H9 (cell line): ENCODE results near the gene WDR33. TPM values are rescaled to one million over a fixed set of nuclear protein-coding genes. Genes with fewer than 3 reads are reported as not detected.

Source experiments
- DNase-seq: peaks from one replicate; pipeline ENCODE4 v3.0.0-alpha.2; 2017
- H2AFZ ChIP-seq: one replicate; pipeline ENCODE4 v1.6.1; 2013; ENCODE audit warnings: mild to moderate bottlenecking, low read length, control low read depth, moderate library complexity
- H2AK5ac ChIP-seq: 2 replicates; pipeline ENCODE4 v1.6.1; 2013; ENCODE audit warnings: low read length, control low read depth, mixed read lengths; ENCODE audit not compliant: insufficient read length
- H2BK120ac ChIP-seq: one replicate; pipeline ENCODE4 v1.6.1; 2013; ENCODE audit warnings: low read depth, mild to moderate bottlenecking, low read length, control low read depth, inconsistent platforms; ENCODE audit not compliant: poor library complexity, severe bottlenecking
- H2BK12ac ChIP-seq: 2 replicates; pipeline ENCODE4 v1.6.1; 2013; ENCODE audit warnings: low read length, control low read depth, mixed read lengths, low read depth; ENCODE audit not compliant: insufficient read length
- H2BK15ac ChIP-seq: 2 replicates; pipeline ENCODE4 v1.6.1; 2013; ENCODE audit warnings: low read depth, low read length, control low read depth
- H2BK20ac ChIP-seq: one replicate; pipeline ENCODE4 v1.6.1; 2013; ENCODE audit warnings: low read depth, mild to moderate bottlenecking, low read length, control low read depth, inconsistent platforms; ENCODE audit not compliant: poor library complexity, severe bottlenecking
- H2BK5ac ChIP-seq: 2 replicates; pipeline ENCODE4 v1.6.1; 2013; ENCODE audit warnings: low read length, control low read depth, mixed read lengths; ENCODE audit not compliant: insufficient read length
- H3K14ac ChIP-seq: 2 replicates; pipeline ENCODE4 v1.6.1; 2013; ENCODE audit warnings: low read length, control low read depth; ENCODE audit not compliant: insufficient read depth
- H3K18ac ChIP-seq: 2 replicates; pipeline ENCODE4 v1.6.1; 2013; ENCODE audit warnings: low read depth, mild to moderate bottlenecking, mixed read lengths, low read length, control low read depth; ENCODE audit not compliant: insufficient read length
- H3K23ac ChIP-seq: 2 replicates; pipeline ENCODE4 v1.6.1; 2013; ENCODE audit warnings: low read length, control low read depth, mixed read lengths, low read depth; ENCODE audit not compliant: insufficient read length
- H3K23me2 ChIP-seq: 2 replicates; pipeline ENCODE4 v1.6.1; 2013; ENCODE audit warnings: low read depth, mild to moderate bottlenecking, mixed read lengths, low read length, control low read depth; ENCODE audit not compliant: insufficient read length, poor library complexity, severe bottlenecking
- H3K27ac ChIP-seq: 2 replicates; pipeline ENCODE4 v1.5.1; 2013; ENCODE audit warnings: low read length, control low read depth, mixed read lengths, low read depth; ENCODE audit not compliant: insufficient read length
- H3K27me3 ChIP-seq: 2 replicates; pipeline ENCODE4 v1.6.1; 2013; ENCODE audit warnings: low read length, control low read depth, inconsistent platforms; ENCODE audit not compliant: insufficient read depth
- H3K4ac ChIP-seq: 2 replicates; pipeline ENCODE4 v1.6.1; 2013; ENCODE audit warnings: low read depth, mild to moderate bottlenecking, control low read depth, inconsistent platforms, low read length, moderate library complexity
- H3K4me1 ChIP-seq: 2 replicates; pipeline ENCODE4 v1.6.1; 2013; ENCODE audit warnings: low read length, control low read depth, inconsistent platforms; ENCODE audit not compliant: insufficient read depth
- H3K4me2 ChIP-seq: 2 replicates; pipeline ENCODE4 v1.6.1; 2013; ENCODE audit warnings: low read length, control low read depth, mixed read lengths; ENCODE audit not compliant: insufficient read length, insufficient read depth
- H3K56ac ChIP-seq: 2 replicates; pipeline ENCODE4 v1.6.1; 2013; ENCODE audit warnings: low read depth, mild to moderate bottlenecking, mixed read lengths, low read length, control low read depth; ENCODE audit not compliant: insufficient read length
- H3K79me1 ChIP-seq: 2 replicates; pipeline ENCODE4 v1.6.1; 2013; ENCODE audit warnings: low read depth, mild to moderate bottlenecking, moderate library complexity, low read length, control low read depth, inconsistent platforms; ENCODE audit not compliant: insufficient read depth, poor library complexity, severe bottlenecking
- H3K79me2 ChIP-seq: 2 replicates; pipeline ENCODE4 v1.6.1; 2013; ENCODE audit warnings: low read length, control low read depth, inconsistent platforms; ENCODE audit not compliant: insufficient read depth
- H3K9ac ChIP-seq: 2 replicates; pipeline ENCODE4 v1.6.1; 2013; ENCODE audit warnings: low read length, control low read depth, mixed read lengths; ENCODE audit not compliant: insufficient read length; ENCODE audit errors: extremely low read depth
- H3K9me3 ChIP-seq: one replicate; pipeline ENCODE4 v1.6.1; 2013; ENCODE audit warnings: low read depth, low read length, inconsistent platforms; ENCODE audit not compliant: control insufficient read depth
- H3T11ph ChIP-seq: one replicate; pipeline ENCODE4 v1.6.1; 2013; ENCODE audit warnings: mild to moderate bottlenecking, low read length, control low read depth, inconsistent platforms
- H4K20me1 ChIP-seq: one replicate; pipeline ENCODE4 v1.6.1; 2013; ENCODE audit not compliant: control insufficient read depth, insufficient read length, insufficient read depth
- H4K5ac ChIP-seq: 2 replicates; pipeline ENCODE4 v1.6.1; 2013; ENCODE audit warnings: low read depth, mild to moderate bottlenecking, mixed read lengths, low read length, control low read depth; ENCODE audit not compliant: insufficient read length
- H4K8ac ChIP-seq: replicated peaks from 2 replicates; pipeline ENCODE4 v1.6.1; 2013; ENCODE audit warnings: low read length, control low read depth, mixed read lengths, low read depth; ENCODE audit not compliant: insufficient read length
- H4K91ac ChIP-seq: 2 replicates; pipeline ENCODE4 v1.6.1; 2013; ENCODE audit warnings: low read depth, mild to moderate bottlenecking, moderate library complexity, mixed read lengths, low read length, control low read depth; ENCODE audit not compliant: insufficient read length
- H3K27ac Mint-ChIP-seq, 3 experiments: 2 replicates in 2 of 3; 3 replicates in 1 of 3; pipeline ENCODE4 v1.8.0; 2020 to 2021; ENCODE audit warnings: mixed read lengths in 3 of 3, mild to moderate bottlenecking in 1 of 3, moderate library complexity in 1 of 3
- H3K27me3 Mint-ChIP-seq: 2 replicates; pipeline ENCODE4 v1.8.0; 2021; ENCODE audit warnings: low read depth, mild to moderate bottlenecking, moderate library complexity, mixed read lengths
- H3K36me3 Mint-ChIP-seq, 3 experiments: 2 replicates in 2 of 3; 3 replicates in 1 of 3; pipeline ENCODE4 v1.8.0; 2020 to 2021; ENCODE audit warnings: low read depth in 3 of 3, mixed read lengths in 3 of 3; ENCODE audit not compliant: insufficient read depth in 1 of 3
- H3K4me1 Mint-ChIP-seq, 2 experiments: 2 replicates each; pipeline ENCODE4 v1.8.0; 2020; ENCODE audit warnings: mixed read lengths in 2 of 2
- H3K4me3 Mint-ChIP-seq, 2 experiments: 2 replicates in 1 of 2; 3 replicates in 1 of 2; pipeline ENCODE4 v1.8.0; 2020 to 2021; ENCODE audit warnings: mild to moderate bottlenecking in 2 of 2, mixed read lengths in 2 of 2, moderate library complexity in 1 of 2
- H3K9me3 Mint-ChIP-seq, 2 experiments: 2 replicates in 1 of 2; 3 replicates in 1 of 2; pipeline ENCODE4 v1.8.0; 2020; ENCODE audit warnings: mild to moderate bottlenecking in 2 of 2, mixed read lengths in 2 of 2, moderate library complexity in 1 of 2
- WGBS: extraction: QIAGEN DNeasy Blood & Tissue Kit; methylation state at CpG from one replicate; pipeline ENCODE4 v1.1.7; 2013; ENCODE audit warnings: missing lambda C conversion rate, low lambda C conversion rate, mixed read lengths; ENCODE audit not compliant: insufficient read length; ENCODE audit errors: extremely low coverage; 5-methylcytosine and 5-hydroxymethylcytosine counted together
- total RNA-seq: library from RNA; stranded (reverse); gene quantifications from 2 replicates; pipeline ENCODE4 v1.2.1, GENCODE V29; 2021
- TF ChIP-seq, protein P1 (sequence below): fragments of 200-600 bp; sonication (generic); conservative IDR thresholded peaks from 3 replicates; pipeline ENCODE4 v1.8.0; 2021; ENCODE audit warnings: antibody characterized with exemption, mild to moderate bottlenecking

The WDR33 gene
- total RNA-seq, 1 experiment from 2014 or later = 86.0 TPM

GRCh38 chr2:127759931-127760330 is 51.0 kb downstream of the WDR33 start:
- no peak overlapping the region for H4K5ac ChIP-seq
- H2BK20ac ChIP-seq = no peak overlapping the region
- H2AK5ac ChIP-seq = no peak overlapping the region
- no peak for DNase-seq
- H4K8ac ChIP-seq = no peak overlapping the region
- no peak overlapping the region for H3K9ac ChIP-seq
- no peak overlapping the region for H2BK15ac ChIP-seq
- H3K4ac ChIP-seq = no peak overlapping the region
- H4K91ac ChIP-seq = no peak overlapping the region
- Mint-ChIP-seq H3K27ac (no peak overlapping the region), H3K9me3 (no peaks in the 10 kb centered on the region), H3K4me3 (no peak overlapping the region), H3K36me3 (peaks cover 23 to 63% (median 42%) of the 10 kb centered on the region in 3 experiments; a peak in 6 of 7 replicates), H3K4me1 (no peaks in the 10 kb centered on the region), H3K27me3 (no peaks in the 10 kb centered on the region)
- no peaks in the 10 kb centered on the region for H3K4me1 ChIP-seq
- H3K23me2 ChIP-seq = no peaks in the 10 kb centered on the region
- H3K18ac ChIP-seq = no peak overlapping the region
- H3K27ac ChIP-seq = no peak overlapping the region
- no peak overlapping the region for H3K56ac ChIP-seq
- TF ChIP-seq, protein P1, sequence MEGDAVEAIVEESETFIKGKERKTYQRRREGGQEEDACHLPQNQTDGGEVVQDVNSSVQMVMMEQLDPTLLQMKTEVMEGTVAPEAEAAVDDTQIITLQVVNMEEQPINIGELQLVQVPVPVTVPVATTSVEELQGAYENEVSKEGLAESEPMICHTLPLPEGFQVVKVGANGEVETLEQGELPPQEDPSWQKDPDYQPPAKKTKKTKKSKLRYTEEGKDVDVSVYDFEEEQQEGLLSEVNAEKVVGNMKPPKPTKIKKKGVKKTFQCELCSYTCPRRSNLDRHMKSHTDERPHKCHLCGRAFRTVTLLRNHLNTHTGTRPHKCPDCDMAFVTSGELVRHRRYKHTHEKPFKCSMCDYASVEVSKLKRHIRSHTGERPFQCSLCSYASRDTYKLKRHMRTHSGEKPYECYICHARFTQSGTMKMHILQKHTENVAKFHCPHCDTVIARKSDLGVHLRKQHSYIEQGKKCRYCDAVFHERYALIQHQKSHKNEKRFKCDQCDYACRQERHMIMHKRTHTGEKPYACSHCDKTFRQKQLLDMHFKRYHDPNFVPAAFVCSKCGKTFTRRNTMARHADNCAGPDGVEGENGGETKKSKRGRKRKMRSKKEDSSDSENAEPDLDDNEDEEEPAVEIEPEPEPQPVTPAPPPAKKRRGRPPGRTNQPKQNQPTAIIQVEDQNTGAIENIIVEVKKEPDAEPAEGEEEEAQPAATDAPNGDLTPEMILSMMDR = no peak
- H3K9me3 ChIP-seq = no peaks in the 10 kb centered on the region
- no peak overlapping the region for H3T11ph ChIP-seq
- no peak overlapping the region for H3K4me2 ChIP-seq
- no peak overlapping the region for H2BK5ac ChIP-seq
- no peaks in the 10 kb centered on the region for H3K79me1 ChIP-seq
- H3K79me2 ChIP-seq = no peaks in the 10 kb centered on the region
- H2BK120ac ChIP-seq = no peak overlapping the region
- no CpG with 5 or more reads among the region's 2 CpGs for WGBS
- H2AFZ ChIP-seq = no peak overlapping the region
- no peaks in the 10 kb centered on the region for H3K27me3 ChIP-seq
- no peak overlapping the region for H3K23ac ChIP-seq
- no peak overlapping the region for H3K14ac ChIP-seq
- no peaks in the 10 kb centered on the region for H4K20me1 ChIP-seq
- no peak overlapping the region for H2BK12ac ChIP-seq
